Peyer's patch (tissue), 4 donors: ENCODE data around the gene PLA2G4E.

Source experiments
- POLR2A ChIP-seq, 2 donors: fragments of 450-650 bp; IDR thresholded peaks; one replicate each; pipeline ENCODE4 v1.5.1; 2017; ENCODE audit warnings: antibody characterized with exemption in 2 of 2, mild to moderate bottlenecking in 2 of 2, moderate library complexity in 2 of 2
- TF ChIP-seq, protein P1 (sequence below), 6 experiments: fragments of 450-650 bp in 4 of 6; fragments of 200-600 bp in 2 of 6; sonication (generic) in 1 of 6; IDR thresholded peaks; one replicate each; pipeline ENCODE4 v1.5.1; 2017 to 2019; ENCODE audit warnings: antibody characterized with exemption in 6 of 6, mild to moderate bottlenecking in 3 of 6, moderate library complexity in 1 of 6

DNA sequence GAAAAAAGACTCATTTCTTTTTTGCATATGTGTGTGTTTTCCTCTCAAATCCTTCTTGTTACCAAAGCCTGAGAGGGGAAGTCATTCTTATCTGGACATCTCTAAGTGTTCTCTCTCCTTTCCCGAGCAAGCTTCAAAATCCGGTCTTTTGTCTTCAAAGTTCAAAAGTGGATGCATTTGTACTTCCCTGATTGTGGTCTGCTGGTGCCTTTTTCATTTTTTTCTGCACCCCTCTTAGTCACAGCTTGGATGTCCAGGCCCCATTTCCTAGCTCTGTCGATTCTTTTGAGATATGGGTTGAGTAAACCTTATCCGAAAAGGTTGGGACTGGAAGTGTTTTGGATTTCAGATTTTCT lies 83.3 kb downstream of the PLA2G4E start:
- TF ChIP-seq POLR2A (IDR thresholded peaks at IDR 0.05) = no peak
- TF ChIP-seq, protein P1, sequence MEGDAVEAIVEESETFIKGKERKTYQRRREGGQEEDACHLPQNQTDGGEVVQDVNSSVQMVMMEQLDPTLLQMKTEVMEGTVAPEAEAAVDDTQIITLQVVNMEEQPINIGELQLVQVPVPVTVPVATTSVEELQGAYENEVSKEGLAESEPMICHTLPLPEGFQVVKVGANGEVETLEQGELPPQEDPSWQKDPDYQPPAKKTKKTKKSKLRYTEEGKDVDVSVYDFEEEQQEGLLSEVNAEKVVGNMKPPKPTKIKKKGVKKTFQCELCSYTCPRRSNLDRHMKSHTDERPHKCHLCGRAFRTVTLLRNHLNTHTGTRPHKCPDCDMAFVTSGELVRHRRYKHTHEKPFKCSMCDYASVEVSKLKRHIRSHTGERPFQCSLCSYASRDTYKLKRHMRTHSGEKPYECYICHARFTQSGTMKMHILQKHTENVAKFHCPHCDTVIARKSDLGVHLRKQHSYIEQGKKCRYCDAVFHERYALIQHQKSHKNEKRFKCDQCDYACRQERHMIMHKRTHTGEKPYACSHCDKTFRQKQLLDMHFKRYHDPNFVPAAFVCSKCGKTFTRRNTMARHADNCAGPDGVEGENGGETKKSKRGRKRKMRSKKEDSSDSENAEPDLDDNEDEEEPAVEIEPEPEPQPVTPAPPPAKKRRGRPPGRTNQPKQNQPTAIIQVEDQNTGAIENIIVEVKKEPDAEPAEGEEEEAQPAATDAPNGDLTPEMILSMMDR (IDR thresholded peaks at IDR 0.05) = no peak
